HG03460 (cell line): ENCODE measurements around the gene ACSBG1.

Experiments used
- ATAC-seq: cut with Tn5 transposase; IDR thresholded peaks from one replicate; pipeline ENCODE4 v1.9.1; 2021; ENCODE audit not compliant: unreplicated experiment

The ACSBG1 gene

GRCh38 chr15:78223396-78224022 is 10.9 kb downstream of the ACSBG1 start:
- ATAC-seq = no peak

GRCh38 chr15:78222745-78223395 is 11.5 kb downstream of the ACSBG1 start:
- ATAC-seq = no peak

GRCh38 chr15:78220713-78221112 is 13.7 kb downstream of the ACSBG1 start:
- no peak for ATAC-seq

GRCh38 chr15:78216276-78217104 is 17.9 kb downstream of the ACSBG1 start:
- ATAC-seq = no peak

- ATAC-seq = no peak
These were observed 20.4 kb downstream of the ACSBG1 start for GRCh38 chr15:78213956-78214355.

- ATAC-seq = no peak
These were observed 21.0 kb downstream of the ACSBG1 start for GRCh38 chr15:78213425-78213750.

GRCh38 chr15:78212546-78213424 is 21.6 kb downstream of the ACSBG1 start:
- no peak for ATAC-seq

- ATAC-seq = no peak
These were observed 22.4 kb downstream of the ACSBG1 start for GRCh38 chr15:78212008-78212407.

GRCh38 chr15:78211189-78211921 is 23.0 kb downstream of the ACSBG1 start:
- no peak for ATAC-seq

GRCh38 chr15:78210349-78210717 is 24.0 kb downstream of the ACSBG1 start:
- ATAC-seq = no peak

- no peak for ATAC-seq
These were observed 24.6 kb downstream of the ACSBG1 start for GRCh38 chr15:78209646-78210348.

- ATAC-seq = no peak
These were observed 25.3 kb downstream of the ACSBG1 start for GRCh38 chr15:78208887-78209645.

- no peak for ATAC-seq
These were observed 26.0 kb downstream of the ACSBG1 start for GRCh38 chr15:78208341-78208844.

GRCh38 chr15:78207641-78208340 is 26.6 kb downstream of the ACSBG1 start:
- ATAC-seq = no peak

GRCh38 chr15:78207110-78207458 is 27.3 kb downstream of the ACSBG1 start:
- no peak for ATAC-seq

GRCh38 chr15:78206326-78207109 is 27.8 kb downstream of the ACSBG1 start:
- ATAC-seq = no peak

- ATAC-seq = no peak
These were observed 28.5 kb downstream of the ACSBG1 start for GRCh38 chr15:78205856-78206255.

GRCh38 chr15:78205337-78205736 is 29.0 kb downstream of the ACSBG1 start:
- ATAC-seq = no peak
